ENCODE results near the gene ZBTB20.

The ZBTB20 gene

DNA sequence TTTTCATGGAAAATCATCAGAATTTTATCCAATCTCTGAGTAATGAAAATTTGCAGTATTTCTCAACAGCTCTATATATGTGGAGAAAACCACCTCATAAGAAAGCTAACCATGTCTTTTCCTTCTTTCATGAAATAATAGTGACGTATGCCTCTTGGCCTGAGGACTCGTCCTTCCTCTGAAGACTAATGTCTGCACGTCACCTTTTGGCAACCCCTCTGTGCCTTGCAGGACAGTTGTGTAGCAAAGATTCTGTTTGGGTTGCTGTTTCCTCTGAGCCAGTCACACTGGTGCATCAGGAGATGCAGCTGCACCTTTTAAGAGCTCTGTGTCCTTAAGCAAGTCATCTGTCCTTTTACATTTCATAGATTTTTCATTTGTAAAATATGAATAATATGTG is 684.3 kb downstream of the ZBTB20 start:
- no peaks in the 10 kb centered on the region for H3K36me3 ChIP-seq (ENCODE audit: insufficient read depth, low read length)
- H3K9ac ChIP-seq (ENCODE audit: low read depth, low read length) = no peak overlapping the region
- H3K4me1 ChIP-seq (ENCODE audit: insufficient read depth, low read length) = peaks cover 5% of the 10 kb centered on the region; the same call in 1 of the 2 replicates
- no peaks in the 10 kb centered on the region for H3K9me3 ChIP-seq (ENCODE audit: control insufficient read depth, insufficient read depth, low read length)

GRCh38 chr3:114460459-114460858 is 686.6 kb downstream of the ZBTB20 start:
- Histone ChIP-seq H3K4me1 (ENCODE audit: insufficient read depth, low read length) (peaks cover 5% of the 10 kb centered on the region; the same call in 1 of the 2 replicates), H3K9ac (ENCODE audit: low read depth, low read length) (no peak overlapping the region), H3K9me3 (ENCODE audit: control insufficient read depth, insufficient read depth, low read length) (no peaks in the 10 kb centered on the region), H3K36me3 (ENCODE audit: insufficient read depth, low read length) (no peaks in the 10 kb centered on the region)

DNA sequence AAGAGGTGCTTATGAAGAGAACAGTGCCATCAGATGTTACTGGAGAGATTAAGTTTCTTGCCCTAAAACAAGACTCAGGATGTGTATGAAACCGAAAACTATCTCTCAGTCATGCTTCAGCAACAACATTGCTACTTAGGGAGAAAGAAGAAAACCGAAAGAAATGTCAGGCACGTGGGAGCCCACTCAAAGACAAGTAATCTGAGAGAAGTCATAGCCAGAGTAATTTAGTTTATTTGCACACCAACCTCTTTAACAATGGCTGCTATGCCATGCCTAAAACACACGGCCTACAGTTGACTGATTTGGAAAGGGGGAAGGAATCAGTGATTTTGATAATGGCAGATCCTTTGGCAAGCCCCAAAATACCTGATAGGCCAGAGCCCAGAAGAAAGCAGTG is 690.3 kb downstream of the ZBTB20 start:
- Histone ChIP-seq H3K9me3 (ENCODE audit: control insufficient read depth, insufficient read depth, low read length) (no peaks in the 10 kb centered on the region), H3K9ac (ENCODE audit: low read depth, low read length) (no peak overlapping the region), H3K36me3 (ENCODE audit: insufficient read depth, low read length) (no peaks in the 10 kb centered on the region), H3K4me1 (ENCODE audit: insufficient read depth, low read length) (peaks cover 8% of the 10 kb centered on the region; the same call in 1 of the 2 replicates)

- peaks cover 13% of the 10 kb centered on the region for H3K4me1 ChIP-seq (ENCODE audit: insufficient read depth, low read length)
- no peak overlapping the region for H3K9ac ChIP-seq (ENCODE audit: low read depth, low read length)
- no peaks in the 10 kb centered on the region for H3K9me3 ChIP-seq (ENCODE audit: control insufficient read depth, insufficient read depth, low read length)
- no peaks in the 10 kb centered on the region for H3K36me3 ChIP-seq (ENCODE audit: insufficient read depth, low read length)
These were observed 691.7 kb downstream of the ZBTB20 start for GRCh38 chr3:114455432-114455831.

DNA sequence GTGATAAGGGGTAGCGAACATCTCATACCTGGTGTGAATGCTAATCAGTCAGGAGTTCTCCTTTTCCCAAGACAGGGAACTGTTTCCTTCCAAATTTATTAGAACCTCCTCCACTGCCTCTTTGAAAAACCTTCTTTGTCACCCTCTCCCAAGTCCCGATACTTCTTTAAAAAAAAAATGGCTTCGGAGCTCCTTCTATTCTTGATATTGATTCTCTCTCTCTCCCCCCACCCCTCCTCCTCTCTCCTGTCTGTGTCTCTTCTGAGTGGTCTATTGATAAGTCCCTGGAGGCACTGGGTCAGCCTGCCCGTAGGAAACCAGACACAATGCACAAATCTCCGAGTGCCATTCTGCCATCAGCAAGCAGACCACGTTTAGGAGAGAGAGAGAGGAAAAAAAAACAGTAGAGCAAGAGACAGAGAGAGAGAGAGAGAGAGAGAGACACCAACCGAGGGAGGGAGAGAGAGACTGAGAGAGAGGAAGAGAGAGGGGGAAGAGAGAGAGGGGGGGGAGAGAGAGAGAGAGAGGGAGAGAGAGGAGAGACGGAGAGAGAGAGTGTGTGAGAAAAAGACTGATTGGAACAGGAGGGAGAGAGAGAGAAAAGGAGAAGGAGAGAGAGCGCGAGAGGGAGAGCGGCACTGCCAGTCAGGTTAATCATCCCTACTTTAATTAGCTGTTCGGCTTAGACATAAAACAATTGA is 692.4 kb downstream of the ZBTB20 start:
- Histone ChIP-seq H3K36me3 (ENCODE audit: insufficient read depth, low read length) (no peaks in the 10 kb centered on the region), H3K9ac (ENCODE audit: low read depth, low read length) (peak overlapping the region; percentile 75), H3K9me3 (ENCODE audit: control insufficient read depth, insufficient read depth, low read length) (no peaks in the 10 kb centered on the region), H3K4me1 (ENCODE audit: insufficient read depth, low read length) (peaks cover 16% of the 10 kb centered on the region)

- Histone ChIP-seq H3K36me3 (ENCODE audit: insufficient read depth, low read length) (no peaks in the 10 kb centered on the region), H3K9ac (ENCODE audit: low read depth, low read length) (no peak overlapping the region), H3K9me3 (ENCODE audit: control insufficient read depth, insufficient read depth, low read length) (no peaks in the 10 kb centered on the region), H3K4me1 (ENCODE audit: insufficient read depth, low read length) (peaks cover 22% of the 10 kb centered on the region)
These were observed 693.7 kb downstream of the ZBTB20 start for GRCh38 chr3:114453361-114453780.

- Histone ChIP-seq H3K9me3 (ENCODE audit: control insufficient read depth, insufficient read depth, low read length) (no peaks in the 10 kb centered on the region), H3K9ac (ENCODE audit: low read depth, low read length) (no peak overlapping the region), H3K36me3 (ENCODE audit: insufficient read depth, low read length) (no peaks in the 10 kb centered on the region), H3K4me1 (ENCODE audit: insufficient read depth, low read length) (peaks cover 23% of the 10 kb centered on the region)
These were observed 694.2 kb downstream of the ZBTB20 start for GRCh38 chr3:114452937-114453336.

- Histone ChIP-seq H3K9me3 (ENCODE audit: control insufficient read depth, insufficient read depth, low read length) (no peaks in the 10 kb centered on the region), H3K4me1 (ENCODE audit: insufficient read depth, low read length) (peaks cover 27% of the 10 kb centered on the region)
These were observed 694.8 kb downstream of the ZBTB20 start for GRCh38 chr3:114452256-114452655.

GRCh38 chr3:114451561-114452018 is 695.5 kb downstream of the ZBTB20 start:
- H3K4me1 ChIP-seq (ENCODE audit: insufficient read depth, low read length) = peaks cover 27% of the 10 kb centered on the region
- H3K9ac ChIP-seq (ENCODE audit: low read depth, low read length) = no peak overlapping the region
- no peaks in the 10 kb centered on the region for H3K36me3 ChIP-seq (ENCODE audit: insufficient read depth, low read length)
- H3K9me3 ChIP-seq (ENCODE audit: control insufficient read depth, insufficient read depth, low read length) = no peaks in the 10 kb centered on the region

More at GRCh38 chr3:114452256-114452655, 694.8 kb downstream of the ZBTB20 start:
- Histone ChIP-seq H3K36me3 (ENCODE audit: insufficient read depth, low read length) (no peaks in the 10 kb centered on the region), H3K9ac (ENCODE audit: low read depth, low read length) (no peak overlapping the region)

- Histone ChIP-seq H3K4me1 (ENCODE audit: insufficient read depth, low read length) (peaks cover 27% of the 10 kb centered on the region), H3K9me3 (ENCODE audit: control insufficient read depth, insufficient read depth, low read length) (no peaks in the 10 kb centered on the region), H3K36me3 (ENCODE audit: insufficient read depth, low read length) (no peaks in the 10 kb centered on the region), H3K9ac (ENCODE audit: low read depth, low read length) (no peak overlapping the region)
These were observed 696.0 kb downstream of the ZBTB20 start for GRCh38 chr3:114451051-114451451.

DNA sequence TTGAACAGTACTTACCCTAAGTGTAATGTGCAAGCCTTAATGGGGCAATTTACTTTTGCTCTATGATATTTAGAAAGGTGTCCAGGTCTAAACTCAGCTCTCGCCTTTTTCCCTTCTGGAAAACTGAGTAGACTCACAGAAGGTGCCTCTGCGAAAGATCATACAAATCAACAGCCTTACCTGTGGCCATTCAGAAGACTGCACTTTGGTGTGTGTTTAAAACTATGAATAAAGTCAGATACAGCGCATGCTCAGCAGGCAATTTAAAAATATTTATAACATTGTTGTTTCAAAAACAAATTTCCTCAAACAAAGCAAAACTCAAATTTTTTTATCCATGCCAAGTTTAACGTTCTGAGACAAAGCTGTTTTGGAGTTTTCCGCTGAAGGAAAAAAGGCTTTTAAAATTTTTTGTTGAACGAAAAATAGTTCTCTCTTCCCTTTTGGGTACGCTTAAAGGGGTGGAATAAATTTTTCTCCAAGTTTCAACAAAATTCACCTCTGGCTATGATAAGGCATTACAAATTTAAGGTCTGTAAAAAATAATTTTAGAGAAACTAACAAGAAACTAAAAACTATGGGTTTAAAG is 697.0 kb downstream of the ZBTB20 start:
- H3K36me3 ChIP-seq (ENCODE audit: insufficient read depth, low read length) = no peaks in the 10 kb centered on the region
- H3K9me3 ChIP-seq (ENCODE audit: control insufficient read depth, insufficient read depth, low read length) = no peaks in the 10 kb centered on the region
- H3K9ac ChIP-seq (ENCODE audit: low read depth, low read length) = no peak overlapping the region
- H3K4me1 ChIP-seq (ENCODE audit: insufficient read depth, low read length) = peaks cover 27% of the 10 kb centered on the region

GRCh38 chr3:114449271-114450007 is 697.6 kb downstream of the ZBTB20 start:
- Histone ChIP-seq H3K36me3 (ENCODE audit: insufficient read depth, low read length) (no peaks in the 10 kb centered on the region), H3K9ac (ENCODE audit: low read depth, low read length) (no peak overlapping the region), H3K9me3 (ENCODE audit: control insufficient read depth, insufficient read depth, low read length) (no peaks in the 10 kb centered on the region), H3K4me1 (ENCODE audit: insufficient read depth, low read length) (peaks cover 27% of the 10 kb centered on the region)

GRCh38 chr3:114447950-114448479 is 699.1 kb downstream of the ZBTB20 start:
- H3K4me1 ChIP-seq (ENCODE audit: insufficient read depth, low read length) = peaks cover 24% of the 10 kb centered on the region

GRCh38 chr3:114447545-114447944 is 699.5 kb downstream of the ZBTB20 start:
- Histone ChIP-seq H3K9me3 (ENCODE audit: control insufficient read depth, insufficient read depth, low read length) (no peaks in the 10 kb centered on the region), H3K4me1 (ENCODE audit: insufficient read depth, low read length) (peaks cover 24% of the 10 kb centered on the region), H3K36me3 (ENCODE audit: insufficient read depth, low read length) (no peaks in the 10 kb centered on the region), H3K9ac (ENCODE audit: low read depth, low read length) (no peak overlapping the region)

More at GRCh38 chr3:114447950-114448479, 699.1 kb downstream of the ZBTB20 start:
- no peaks in the 10 kb centered on the region for H3K36me3 ChIP-seq (ENCODE audit: insufficient read depth, low read length)
- no peaks in the 10 kb centered on the region for H3K9me3 ChIP-seq (ENCODE audit: control insufficient read depth, insufficient read depth, low read length)
- H3K9ac ChIP-seq (ENCODE audit: low read depth, low read length) = no peak overlapping the region

Measured in ES-I3 (cell line).